Thyroid gland (tissue), 4 donors: ENCODE data around the gene COMMD9.

Source experiments
- CTCF ChIP-seq, 6 experiments: fragments of 200-600 bp in 3 of 6; fragments of 450-650 bp in 3 of 6; sonication (generic) in 3 of 6; IDR thresholded peaks; one replicate each; pipeline ENCODE4 v1.5.1; 2016 to 2019; ENCODE audit warnings: antibody characterized with exemption in 6 of 6, mild to moderate bottlenecking in 2 of 6, inconsistent platforms in 1 of 6, moderate library complexity in 1 of 6
- POLR2A ChIP-seq, 2 donors: fragments of 450-650 bp; IDR thresholded peaks; one replicate each; pipeline ENCODE4 v1.6.1; 2017; ENCODE audit warnings: antibody characterized with exemption in 2 of 2, mild to moderate bottlenecking in 2 of 2, moderate library complexity in 1 of 2

- no peak for TF ChIP-seq CTCF (IDR thresholded peaks at IDR 0.05)
- TF ChIP-seq POLR2A (IDR thresholded peaks at IDR 0.05) = no peak
Measured at GRCh38 chr11:36305047-36305446, 15.8 kb upstream of the COMMD9 start.
